ENCODE results near the gene EEF1A2.

DNA sequence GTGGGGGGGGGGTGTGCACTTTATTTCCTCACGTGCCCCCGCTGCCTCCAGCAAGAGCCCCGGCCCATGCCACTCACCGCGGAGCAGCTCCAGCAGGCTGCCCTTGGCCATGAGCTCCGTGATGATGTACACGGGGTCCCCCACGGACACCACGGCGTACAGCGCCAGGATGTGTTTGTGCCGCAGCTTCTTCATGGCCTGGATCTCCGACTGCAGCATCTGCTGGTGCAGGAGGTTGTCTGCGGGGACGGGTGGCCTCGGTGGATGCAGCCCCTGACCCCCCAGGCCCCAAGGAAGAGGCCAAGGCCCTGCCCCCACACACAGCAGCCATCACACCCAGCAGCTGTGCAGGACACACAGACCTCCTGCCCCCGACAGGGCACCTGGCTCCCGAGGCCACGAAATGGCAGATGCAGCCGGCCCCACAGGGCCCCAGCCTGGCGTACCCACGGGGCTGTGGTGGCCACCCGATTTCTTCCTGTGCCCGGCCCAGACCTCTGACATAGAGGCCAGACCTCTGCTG, 33.6 kb upstream of the EEF1A2 start:
- TF ChIP-seq POLR2A (IDR thresholded peaks at IDR 0.05; ENCODE audit: low read length) (no peak), GATA1 (IDR thresholded peaks at IDR 0.05; ENCODE audit: low read depth, low read length) (no peak)

Measured in erythroblast (primary cell).